LNCAP (cell line): ENCODE results near the gene SYTL1.

Experiments
- CTCF ChIP-seq: fragments of 450-650 bp; IDR thresholded peaks from 2 replicates; pipeline ENCODE4 v1.5.1; 2017; ENCODE audit warnings: mild to moderate bottlenecking

Gene SYTL1

GRCh38 chr1:27350663-27351540, 9.1 kb downstream of the SYTL1 start:
- TF ChIP-seq CTCF, result no peak

GRCh38 chr1:27351541-27352107, 9.8 kb downstream of the SYTL1 start:
- TF ChIP-seq CTCF, result no peak

GRCh38 chr1:27353166-27353565, 11.3 kb downstream of the SYTL1 start:
- TF ChIP-seq CTCF, result no peak

GRCh38 chr1:27353629-27354028, 11.8 kb downstream of the SYTL1 start:
- TF ChIP-seq CTCF, result no peak

GRCh38 chr1:27355683-27356082, 13.9 kb downstream of the SYTL1 start:
- TF ChIP-seq CTCF, result no peak

GRCh38 chr1:27356277-27356618, 14.4 kb downstream of the SYTL1 start:
- TF ChIP-seq CTCF, result no peak

- no peak for TF ChIP-seq CTCF
Observed at GRCh38 chr1:27356619-27357280, 14.9 kb downstream of the SYTL1 start.
